Measurements from ENCODE around the gene SMPD2.

Gene SMPD2

GRCh38 chr6:109471105-109471810 is 30.7 kb downstream of the SMPD2 start:
- no peak overlapping the region for H3K23ac ChIP-seq (ENCODE audit: low read length)
- H4K12ac ChIP-seq (ENCODE audit: low read depth, low read length): no peak overlapping the region
- no peak overlapping the region for H3K4me3 ChIP-seq (ENCODE audit: low read depth, low read length)
- no peak overlapping the region for H4K8ac ChIP-seq (ENCODE audit: low read depth, low read length)
- peaks cover 0 to 2% of the 10 kb centered on the region in 2 experiments for H3K4me1 ChIP-seq (ENCODE audit: control insufficient read depth in 1 of 2, insufficient read depth in 2 of 2, low read length in 2 of 2)
- H2BK12ac ChIP-seq (ENCODE audit: low read length): no peak overlapping the region
- no peak overlapping the region for H3K9ac ChIP-seq (ENCODE audit: low read length)
- H3K4me2 ChIP-seq (ENCODE audit: low read length): no peak overlapping the region
- no peak overlapping the region for H3K4ac ChIP-seq (ENCODE audit: low read depth, low read length)
- H2AK5ac ChIP-seq (ENCODE audit: low read length): no peak overlapping the region
- H3K79me2 ChIP-seq (ENCODE audit: control insufficient read depth, insufficient read depth, low read length, poor library complexity): no peaks in the 10 kb centered on the region
- DNase-seq: no peak
- H2BK5ac ChIP-seq (ENCODE audit: low read depth, low read length, poor library complexity): no peak overlapping the region
- no CpG with 5 or more reads among the region's 5 CpGs for WGBS (ENCODE audit: extremely low coverage, insufficient coverage, insufficient read length)
- no peak overlapping the region for H3K14ac ChIP-seq (ENCODE audit: low read length)
- H3K27me3 ChIP-seq (ENCODE audit: insufficient read depth, low read length): no peaks in the 10 kb centered on the region
- H3K27ac ChIP-seq (ENCODE audit: low read depth, low read length): no peak overlapping the region
- H2AFZ ChIP-seq (ENCODE audit: insufficient read depth, low read length, poor library complexity): no peak overlapping the region
- H3K18ac ChIP-seq (ENCODE audit: low read length): no peak overlapping the region
- H4K91ac ChIP-seq (ENCODE audit: low read depth, low read length): no peak overlapping the region
- H3K79me1 ChIP-seq (ENCODE audit: low read length): no peaks in the 10 kb centered on the region
- no peak overlapping the region for H2BK120ac ChIP-seq (ENCODE audit: insufficient read depth, low read length, poor library complexity)
- H3K9me3 ChIP-seq (ENCODE audit: insufficient read depth, low read depth, low read length): no peaks in the 10 kb centered on the region
- H3K36me3 ChIP-seq (ENCODE audit: control insufficient read depth in 1 of 2, insufficient read depth in 2 of 2, low read length in 2 of 2): peaks cover 20 to 49% of the 10 kb centered on the region in 2 experiments

GRCh38 chr6:109472132-109472995 is 31.8 kb downstream of the SMPD2 start:
- no peak overlapping the region for H3K9ac ChIP-seq (ENCODE audit: low read length)
- H3K4me2 ChIP-seq (ENCODE audit: low read length): no peak overlapping the region
- H3K36me3 ChIP-seq (ENCODE audit: control insufficient read depth in 1 of 2, insufficient read depth in 2 of 2, low read length in 2 of 2): peaks cover 20 to 50% of the 10 kb centered on the region in 2 experiments
- no CpG with 5 or more reads among the region's 9 CpGs for WGBS (ENCODE audit: extremely low coverage, insufficient coverage, insufficient read length)
- no peaks in the 10 kb centered on the region for H3K79me1 ChIP-seq (ENCODE audit: low read length)
- H3K18ac ChIP-seq (ENCODE audit: low read length): no peak overlapping the region
- H2BK5ac ChIP-seq (ENCODE audit: low read depth, low read length, poor library complexity): no peak overlapping the region
- H3K27ac ChIP-seq (ENCODE audit: low read depth, low read length): no peak overlapping the region
- H3K23ac ChIP-seq (ENCODE audit: low read length): no peak overlapping the region
- H2BK120ac ChIP-seq (ENCODE audit: insufficient read depth, low read length, poor library complexity): no peak overlapping the region
- peaks cover 0 to 2% of the 10 kb centered on the region in 2 experiments for H3K4me1 ChIP-seq (ENCODE audit: control insufficient read depth in 1 of 2, insufficient read depth in 2 of 2, low read length in 2 of 2)
- no peak overlapping the region for H4K91ac ChIP-seq (ENCODE audit: low read depth, low read length)
- H3K4me3 ChIP-seq (ENCODE audit: low read depth, low read length): no peak overlapping the region
- H3K79me2 ChIP-seq (ENCODE audit: control insufficient read depth, insufficient read depth, low read length, poor library complexity): no peaks in the 10 kb centered on the region
- no peak overlapping the region for H4K8ac ChIP-seq (ENCODE audit: low read depth, low read length)
- H2BK12ac ChIP-seq (ENCODE audit: low read length): no peak overlapping the region
- no peak overlapping the region for H3K4ac ChIP-seq (ENCODE audit: low read depth, low read length)
- H2AK5ac ChIP-seq (ENCODE audit: low read length): no peak overlapping the region
- no peaks in the 10 kb centered on the region for H3K27me3 ChIP-seq (ENCODE audit: insufficient read depth, low read length)
- peaks cover 1% of the 10 kb centered on the region for H3K9me3 ChIP-seq (ENCODE audit: insufficient read depth, low read depth, low read length)
- DNase-seq: no peak
- no peak overlapping the region for H4K12ac ChIP-seq (ENCODE audit: low read depth, low read length)
- H3K14ac ChIP-seq (ENCODE audit: low read length): no peak overlapping the region
- H2AFZ ChIP-seq (ENCODE audit: insufficient read depth, low read length, poor library complexity): no peak overlapping the region

GRCh38 chr6:109473120-109473519 is 32.6 kb downstream of the SMPD2 start:
- Histone ChIP-seq H4K12ac (ENCODE audit: low read depth, low read length) (no peak overlapping the region), H3K27ac (ENCODE audit: low read depth, low read length) (no peak overlapping the region), H4K8ac (ENCODE audit: low read depth, low read length) (no peak overlapping the region), H3K36me3 (ENCODE audit: control insufficient read depth in 1 of 2, insufficient read depth in 2 of 2, low read length in 2 of 2) (peaks cover 20 to 51% of the 10 kb centered on the region in 2 experiments), H3K9ac (ENCODE audit: low read length) (no peak overlapping the region), H3K79me2 (ENCODE audit: control insufficient read depth, insufficient read depth, low read length, poor library complexity) (no peaks in the 10 kb centered on the region), H2AK5ac (ENCODE audit: low read length) (no peak overlapping the region), H3K27me3 (ENCODE audit: insufficient read depth, low read length) (no peaks in the 10 kb centered on the region), H2BK120ac (ENCODE audit: insufficient read depth, low read length, poor library complexity) (no peak overlapping the region), H4K91ac (ENCODE audit: low read depth, low read length) (no peak overlapping the region), H3K14ac (ENCODE audit: low read length) (no peak overlapping the region), H3K23ac (ENCODE audit: low read length) (no peak overlapping the region), H3K9me3 (ENCODE audit: insufficient read depth, low read depth, low read length) (peaks cover 1% of the 10 kb centered on the region), H3K4me3 (ENCODE audit: low read depth, low read length) (no peak overlapping the region), H3K4me2 (ENCODE audit: low read length) (no peak overlapping the region), H3K79me1 (ENCODE audit: low read length) (no peaks in the 10 kb centered on the region), H3K4ac (ENCODE audit: low read depth, low read length) (no peak overlapping the region), H2BK5ac (ENCODE audit: low read depth, low read length, poor library complexity) (no peak overlapping the region), H2BK12ac (ENCODE audit: low read length) (no peak overlapping the region), H3K18ac (ENCODE audit: low read length) (no peak overlapping the region), H3K4me1 (ENCODE audit: control insufficient read depth in 1 of 2, insufficient read depth in 2 of 2, low read length in 2 of 2) (peaks cover 0 to 4% of the 10 kb centered on the region in 2 experiments), H2AFZ (ENCODE audit: insufficient read depth, low read length, poor library complexity) (no peak overlapping the region)
- DNase-seq: no peak
- WGBS (ENCODE audit: extremely low coverage, insufficient coverage, insufficient read length): no CpG with 5 or more reads among the region's 3 CpGs

GRCh38 chr6:109474995-109475394 is 34.5 kb downstream of the SMPD2 start:
- Histone ChIP-seq H3K14ac (ENCODE audit: low read length) (no peak overlapping the region), H2BK5ac (ENCODE audit: low read depth, low read length, poor library complexity) (no peak overlapping the region), H3K9ac (ENCODE audit: low read length) (no peak overlapping the region), H3K4me3 (ENCODE audit: low read depth, low read length) (no peak overlapping the region), H4K91ac (ENCODE audit: low read depth, low read length) (no peak overlapping the region), H3K27ac (ENCODE audit: low read depth, low read length) (no peak overlapping the region), H3K79me2 (ENCODE audit: control insufficient read depth, insufficient read depth, low read length, poor library complexity) (no peaks in the 10 kb centered on the region), H3K18ac (ENCODE audit: low read length) (no peak overlapping the region), H3K23ac (ENCODE audit: low read length) (no peak overlapping the region), H3K27me3 (ENCODE audit: insufficient read depth, low read length) (no peaks in the 10 kb centered on the region), H3K36me3 (ENCODE audit: control insufficient read depth in 1 of 2, insufficient read depth in 2 of 2, low read length in 2 of 2) (peaks cover 20 to 43% of the 10 kb centered on the region in 2 experiments), H2AFZ (ENCODE audit: insufficient read depth, low read length, poor library complexity) (no peak overlapping the region), H3K4me1 (ENCODE audit: control insufficient read depth in 1 of 2, insufficient read depth in 2 of 2, low read length in 2 of 2) (peaks cover 0 to 4% of the 10 kb centered on the region in 2 experiments), H3K4ac (ENCODE audit: low read depth, low read length) (no peak overlapping the region), H3K9me3 (ENCODE audit: insufficient read depth, low read depth, low read length) (peaks cover 1% of the 10 kb centered on the region), H4K12ac (ENCODE audit: low read depth, low read length) (no peak overlapping the region), H3K4me2 (ENCODE audit: low read length) (no peak overlapping the region), H4K8ac (ENCODE audit: low read depth, low read length) (no peak overlapping the region), H2AK5ac (ENCODE audit: low read length) (no peak overlapping the region), H2BK120ac (ENCODE audit: insufficient read depth, low read length, poor library complexity) (no peak overlapping the region), H3K79me1 (ENCODE audit: low read length) (no peaks in the 10 kb centered on the region), H2BK12ac (ENCODE audit: low read length) (no peak overlapping the region)
- no peak for DNase-seq
- WGBS (ENCODE audit: extremely low coverage, insufficient coverage, insufficient read length): no CpG with 5 or more reads among the region's 4 CpGs

Measured in trophoblast cell (in vitro differentiated cells and primary cell).